Subcutaneous adipose tissue (tissue), 4 donors: Measurements from ENCODE around the gene AGPAT3. TPM values are rescaled to one million over a fixed set of nuclear protein-coding genes. Genes with fewer than 3 reads are reported as not detected.

Experiments
- total RNA-seq, 4 donors: library from RNA; depleted of rRNA; stranded (reverse); fragments of >200 nt; gene quantifications; one replicate each; pipeline ENCODE4 v1.1.0, GENCODE V29; 2016
- TF ChIP-seq, protein P1 (sequence below): fragments of 450-650 bp; IDR thresholded peaks from one replicate; pipeline ENCODE4 v1.5.1; 2016; ENCODE audit warnings: low read depth, mild to moderate bottlenecking, control low read depth, antibody characterized with exemption, moderate library complexity

The AGPAT3 gene
- total RNA-seq, 4 donors from 2014 or later, result 29.7 to 66.5 (median 33.8) TPM

- TF ChIP-seq, protein P1, sequence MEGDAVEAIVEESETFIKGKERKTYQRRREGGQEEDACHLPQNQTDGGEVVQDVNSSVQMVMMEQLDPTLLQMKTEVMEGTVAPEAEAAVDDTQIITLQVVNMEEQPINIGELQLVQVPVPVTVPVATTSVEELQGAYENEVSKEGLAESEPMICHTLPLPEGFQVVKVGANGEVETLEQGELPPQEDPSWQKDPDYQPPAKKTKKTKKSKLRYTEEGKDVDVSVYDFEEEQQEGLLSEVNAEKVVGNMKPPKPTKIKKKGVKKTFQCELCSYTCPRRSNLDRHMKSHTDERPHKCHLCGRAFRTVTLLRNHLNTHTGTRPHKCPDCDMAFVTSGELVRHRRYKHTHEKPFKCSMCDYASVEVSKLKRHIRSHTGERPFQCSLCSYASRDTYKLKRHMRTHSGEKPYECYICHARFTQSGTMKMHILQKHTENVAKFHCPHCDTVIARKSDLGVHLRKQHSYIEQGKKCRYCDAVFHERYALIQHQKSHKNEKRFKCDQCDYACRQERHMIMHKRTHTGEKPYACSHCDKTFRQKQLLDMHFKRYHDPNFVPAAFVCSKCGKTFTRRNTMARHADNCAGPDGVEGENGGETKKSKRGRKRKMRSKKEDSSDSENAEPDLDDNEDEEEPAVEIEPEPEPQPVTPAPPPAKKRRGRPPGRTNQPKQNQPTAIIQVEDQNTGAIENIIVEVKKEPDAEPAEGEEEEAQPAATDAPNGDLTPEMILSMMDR, result no peak
Measured at GRCh38 chr21:43981871-43982210, 116.8 kb downstream of the AGPAT3 start.

- TF ChIP-seq, protein P1, result no peak
Measured at GRCh38 chr21:43982489-43983078, 117.6 kb downstream of the AGPAT3 start.

DNA sequence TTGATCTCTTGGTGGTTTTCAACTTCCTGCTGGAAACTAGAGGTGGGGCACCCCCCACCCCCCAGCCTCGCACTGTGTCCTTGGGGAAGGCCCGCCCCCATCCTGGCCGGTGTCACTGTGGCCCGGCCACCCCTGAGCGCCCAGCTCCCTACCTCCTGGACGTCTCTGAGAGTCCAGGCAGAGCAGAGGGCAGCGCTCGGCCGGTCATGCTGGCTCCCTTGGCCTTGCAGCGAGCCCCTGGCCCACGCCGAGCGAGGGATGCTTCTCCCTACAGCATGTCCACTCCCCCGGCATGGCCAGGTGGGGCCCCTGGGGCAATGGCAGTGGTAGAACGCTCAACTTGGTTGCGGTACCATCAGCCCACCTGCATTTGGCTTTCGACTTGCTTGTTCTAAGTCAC, 118.4 kb downstream of the AGPAT3 start:
- TF ChIP-seq, protein P1, result no peak

- TF ChIP-seq, protein P1, result no peak
Measured at GRCh38 chr21:43983860-43984420, 118.9 kb downstream of the AGPAT3 start.

DNA sequence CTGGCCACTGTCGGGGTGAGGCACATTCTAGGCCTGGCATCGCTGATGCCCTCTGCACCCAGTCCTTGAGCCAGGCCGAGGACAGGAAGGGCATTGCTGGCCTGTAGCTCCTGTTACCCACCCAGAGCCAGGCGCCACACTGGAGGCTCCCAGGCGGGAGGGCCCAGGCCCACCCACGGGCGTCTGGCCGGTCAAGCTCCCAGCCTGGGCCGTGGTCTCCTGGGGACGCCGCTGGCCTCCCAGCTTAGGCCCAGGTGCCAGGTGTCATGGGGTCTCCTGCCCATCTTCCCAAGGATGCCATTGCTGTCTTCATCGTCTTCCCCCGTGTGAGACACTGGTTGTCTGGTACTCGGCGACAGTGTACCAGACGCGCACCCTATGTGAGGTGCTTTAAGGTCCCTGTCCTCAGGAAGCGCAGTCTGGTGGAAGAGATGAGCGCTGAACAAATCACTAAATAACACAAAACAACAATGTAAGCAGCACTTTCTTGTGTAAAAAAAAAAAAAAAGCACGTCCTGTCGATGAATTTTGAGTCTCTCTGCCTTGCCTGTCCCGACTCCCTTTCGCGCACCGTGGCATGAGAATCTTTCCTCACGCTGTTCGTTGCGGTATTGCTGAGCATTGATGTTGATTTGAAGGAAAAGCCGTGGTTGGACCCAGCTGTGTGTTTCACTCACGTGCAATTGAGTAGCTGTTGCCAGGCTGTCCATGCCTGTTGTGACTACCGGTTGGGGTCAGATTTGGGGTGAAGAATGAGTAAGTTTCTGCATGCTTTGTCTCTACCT, 120.1 kb downstream of the AGPAT3 start:
- TF ChIP-seq, protein P1, result no peak

GRCh38 chr21:43985690-43986251, 120.7 kb downstream of the AGPAT3 start:
- TF ChIP-seq, protein P1, result no peak
